GM12892 (cell line): ENCODE measurements around the gene CYP1A2. TPM values are rescaled to one million over a fixed set of nuclear protein-coding genes. Genes with fewer than 3 reads are reported as not detected.

Experiments used
- DNase-seq: peaks from one replicate; pipeline ENCODE4 v3.0.0; 2011; ENCODE audit not compliant: insufficient read length
- FAIRE-seq: peaks from 2 replicates; lab custom pipeline; 2011; peaks lifted over from hg19 to GRCh38; lab: Jason Lieb, UNC
- POLR2A ChIP-seq: IDR thresholded peaks from 2 replicates; pipeline ENCODE4 v1.6.1; 2011; ENCODE audit warnings: low read depth, low read length, control low read depth
- POLR2AphosphoS5 ChIP-seq: IDR thresholded peaks from 2 replicates; pipeline ENCODE4 v1.6.1; 2011; ENCODE audit warnings: low read depth, low read length, control low read depth
- TAF1 ChIP-seq: IDR thresholded peaks from 2 replicates; pipeline ENCODE4 v1.6.1; 2011; ENCODE audit warnings: low read depth, mild to moderate bottlenecking, control low read depth, low read length, borderline replicate concordance
- polyA plus RNA-seq: library from polyadenylated mRNA; unstranded; fragments of >200 nt; gene quantifications from one replicate; pipeline ENCODE4 v1.2.1, GENCODE V29; 2012; ENCODE audit warnings: missing spikeins, inconsistent platforms; ENCODE audit not compliant: missing spikeins

CYP1A2 gene
- 0.15 TPM for polyA plus RNA-seq

- TF ChIP-seq TAF1: no peak
- TF ChIP-seq POLR2AphosphoS5: no peak
- TF ChIP-seq POLR2A: no peak
- FAIRE-seq (no peak), DNase-seq (no peak)
These were observed at the start of gene CYP1A2 for GRCh38 chr15:74748322-74748946. TSS of gene CYP1A2 (plus strand) at chr15:74748845. CDS start at chr15:74749739, 894 bp downstream.

- DNase-seq (no peak), FAIRE-seq (no peak)
These were observed 39.6 kb upstream of the CYP1A2 start for GRCh38 chr15:74709011-74709410.

DNA sequence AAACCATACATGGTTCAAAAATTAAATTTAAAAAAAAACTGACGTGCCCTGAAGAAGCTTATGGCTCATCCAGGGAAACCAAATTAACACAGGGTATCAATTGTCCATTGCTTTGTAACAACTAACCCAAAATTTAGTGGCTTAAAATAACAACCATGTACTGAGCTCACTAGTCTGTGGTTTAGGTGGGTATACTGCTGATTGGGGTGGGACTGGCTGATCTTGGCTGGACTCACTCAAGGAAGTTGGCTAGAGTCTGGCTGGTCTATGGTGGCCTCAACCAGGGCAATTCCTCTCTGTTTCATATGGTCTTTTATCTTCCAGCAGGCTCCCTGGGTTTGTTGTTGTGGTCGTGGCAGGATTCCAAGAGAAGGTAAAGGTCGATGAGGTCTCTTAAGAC is 38.8 kb upstream of the CYP1A2 start:
- FAIRE-seq (no peak), DNase-seq (no peak)
- TF ChIP-seq TAF1: no peak
- TF ChIP-seq POLR2AphosphoS5: no peak
- TF ChIP-seq POLR2A: no peak

More at GRCh38 chr15:74709011-74709410, 39.6 kb upstream of the CYP1A2 start:
- TF ChIP-seq POLR2AphosphoS5 (no peak), TAF1 (no peak), POLR2A (no peak)

- FAIRE-seq (no peak), DNase-seq (no peak)
- TF ChIP-seq POLR2A (no peak), TAF1 (no peak), POLR2AphosphoS5 (no peak)
These were observed 38.1 kb upstream of the CYP1A2 start for GRCh38 chr15:74710319-74711094.

DNA sequence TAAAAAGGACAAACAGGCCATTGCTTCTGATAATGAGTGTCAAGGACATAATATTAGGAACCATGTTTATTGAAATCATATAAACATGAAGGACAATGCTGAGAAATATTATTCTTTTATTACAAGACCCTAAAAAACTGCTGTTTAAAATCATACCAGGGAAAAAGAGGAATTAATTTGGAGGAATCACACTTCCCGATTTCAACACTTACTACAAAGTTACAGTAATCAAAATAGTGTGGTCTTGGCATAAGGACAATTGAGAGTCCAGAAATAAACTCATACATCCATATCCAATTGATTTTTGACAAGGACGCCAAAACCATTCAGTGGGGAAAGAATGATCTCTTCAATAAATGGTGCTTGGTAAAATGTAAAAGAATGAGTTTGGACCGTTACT is 36.3 kb upstream of the CYP1A2 start:
- TF ChIP-seq POLR2AphosphoS5 (no peak), TAF1 (no peak), POLR2A (no peak)
- DNase-seq (no peak), FAIRE-seq (no peak)

- peak; percentile 69 for FAIRE-seq
These were observed 32.0 kb upstream of the CYP1A2 start for GRCh38 chr15:74716651-74717050.

GRCh38 chr15:74722591-74722990 is 26.1 kb upstream of the CYP1A2 start:
- DNase-seq (no peak), FAIRE-seq (no peak)
- no peak for TF ChIP-seq POLR2A
- TF ChIP-seq TAF1: no peak

More at GRCh38 chr15:74716651-74717050, 32.0 kb upstream of the CYP1A2 start:
- DNase-seq: no peak
- TF ChIP-seq POLR2A: no peak
- TF ChIP-seq POLR2AphosphoS5: no peak
- no peak for TF ChIP-seq TAF1

- FAIRE-seq: peak; percentile 27
- TF ChIP-seq TAF1: no peak
- TF ChIP-seq POLR2A: no peak
- no peak for TF ChIP-seq POLR2AphosphoS5
- no peak for DNase-seq
These were observed 25.5 kb upstream of the CYP1A2 start for GRCh38 chr15:74723187-74723586.

DNA sequence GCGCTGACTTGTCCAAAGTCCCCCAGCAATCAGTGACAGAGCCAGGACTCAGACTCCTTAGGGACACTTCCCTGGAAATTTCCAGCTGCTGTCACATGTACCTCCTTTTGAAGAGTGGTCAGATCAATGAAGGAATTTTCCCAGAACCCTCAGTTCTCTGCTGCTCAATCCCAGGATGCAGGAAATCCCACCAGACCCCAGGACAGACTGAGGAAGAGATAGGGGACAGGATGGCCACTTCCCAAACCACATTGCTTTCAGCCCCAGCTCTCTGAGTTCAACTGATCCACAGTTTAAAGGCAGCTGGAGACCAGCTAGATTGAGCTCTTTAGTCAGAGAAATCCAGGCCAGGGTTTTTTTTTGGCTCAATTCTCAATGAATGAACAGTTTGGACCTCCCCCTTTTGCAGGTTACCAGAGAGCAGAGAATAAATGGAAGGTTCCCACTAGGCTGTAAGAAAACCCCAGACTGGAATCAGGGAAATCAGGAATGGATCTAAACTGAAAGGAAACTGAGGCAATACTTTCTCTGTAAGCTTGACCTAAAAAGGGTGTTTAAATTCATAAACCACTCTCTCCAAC is 24.8 kb upstream of the CYP1A2 start:
- no peak for FAIRE-seq
- TF ChIP-seq POLR2AphosphoS5 (no peak), TAF1 (no peak), POLR2A (no peak)
- no peak for DNase-seq

GRCh38 chr15:74724570-74725224 is 23.9 kb upstream of the CYP1A2 start:
- FAIRE-seq (no peak), DNase-seq (no peak)
- TF ChIP-seq POLR2AphosphoS5: no peak
- TF ChIP-seq TAF1: no peak
- no peak for TF ChIP-seq POLR2A

GRCh38 chr15:74725225-74725774 is 23.3 kb upstream of the CYP1A2 start, which contains the start of gene CYP1A1:
TSS of gene CYP1A1 (minus strand) at chr15:74725528. CDS start at chr15:74723097, 2,431 bp downstream.
- DNase-seq (no peak), FAIRE-seq (no peak)

More at GRCh38 chr15:74725225-74725774, 23.3 kb upstream of the CYP1A2 start, which contains the start of gene CYP1A1:
- TF ChIP-seq TAF1 (no peak), POLR2A (no peak), POLR2AphosphoS5 (no peak)
